Smooth muscle cell (in vitro differentiated cells): ENCODE data around the gene PCGF3. TPM values are rescaled to one million over a fixed set of nuclear protein-coding genes. Genes with fewer than 3 reads are reported as not detected.
A peak's percentile ranks its signal among the peaks of the same experiment; 100 is the strongest.

Source experiments
- DNase-seq: peaks from one replicate; lab custom pipeline; 2025; ENCODE audit not compliant: unreplicated experiment; lab: John Stamatoyannopoulos, UW
- H2AFZ ChIP-seq: fragments of 200-600 bp; sonication (generic); 2 replicates; pipeline ENCODE4 v1.6.0; 2016; ENCODE audit warnings: antibody characterized with exemption, low read depth, mild to moderate bottlenecking
- H3F3A ChIP-seq: fragments of 200-600 bp; sonication (generic); 2 replicates; pipeline ENCODE4 v1.6.0; 2017; ENCODE audit warnings: antibody characterized with exemption, low read depth
- H3K27ac ChIP-seq: fragments of 200-600 bp; sonication (generic); 2 replicates; pipeline ENCODE4 v1.5.1; 2016; ENCODE audit warnings: low read depth, mild to moderate bottlenecking
- H3K27me3 ChIP-seq: fragments of 200-600 bp; sonication (generic); 2 replicates; pipeline ENCODE4 v1.6.1; 2016; ENCODE audit warnings: low read depth, mild to moderate bottlenecking
- H3K36me3 ChIP-seq: fragments of 200-600 bp; sonication (generic); 2 replicates; pipeline ENCODE4 v1.5.1; 2016; ENCODE audit warnings: low read depth
- H3K4me1 ChIP-seq: fragments of 200-600 bp; sonication (generic); 2 replicates; pipeline ENCODE4 v1.5.1; 2016; ENCODE audit warnings: low read depth
- H3K4me2 ChIP-seq: fragments of 200-600 bp; sonication (generic); 2 replicates; pipeline ENCODE4 v1.6.0; 2016; ENCODE audit warnings: mild to moderate bottlenecking
- H3K4me3 ChIP-seq: fragments of 200-600 bp; sonication (generic); 2 replicates; pipeline ENCODE4 v1.5.1; 2016; ENCODE audit warnings: mild to moderate bottlenecking
- H3K79me2 ChIP-seq: fragments of 200-600 bp; sonication (generic); 2 replicates; pipeline ENCODE4 v1.6.0; 2016; ENCODE audit warnings: low read depth, mild to moderate bottlenecking
- H3K9ac ChIP-seq: fragments of 200-600 bp; sonication (generic); 2 replicates; pipeline ENCODE4 v1.6.0; 2016; ENCODE audit warnings: low read depth
- H3K9me3 ChIP-seq: fragments of 200-600 bp; sonication (generic); replicated peaks from 2 replicates; pipeline ENCODE4 v1.5.1; 2016; ENCODE audit warnings: low read depth
- H4K20me1 ChIP-seq: fragments of 200-600 bp; sonication (generic); 2 replicates; pipeline ENCODE4 v1.6.0; 2016; ENCODE audit warnings: low read depth
- CTCF ChIP-seq: fragments of 200-600 bp; sonication (generic); IDR thresholded peaks from 2 replicates; pipeline ENCODE4 v1.5.1; 2017; ENCODE audit warnings: borderline replicate concordance, mild to moderate bottlenecking, antibody characterized with exemption; ENCODE audit not compliant: insufficient read depth, poor library complexity, severe bottlenecking
- WGBS: methylation state at CpG from one replicate; pipeline ENCODE4 v1.1.7; 2016; ENCODE audit warnings: low lambda C conversion rate; 5-methylcytosine and 5-hydroxymethylcytosine counted together
- polyA plus RNA-seq: library from polyadenylated mRNA; unstranded; fragments of >200 nt; fragmentation: Nextera tagmentation; extraction: Ambion mirVana; gene quantifications from 2 replicates; pipeline ENCODE4 v1.2.1, GENCODE V29; 2016
- total RNA-seq: library from RNA; depleted of rRNA; stranded (reverse); fragments of >200 nt; gene quantifications from 2 replicates; pipeline ENCODE4 v1.2.3, GENCODE V29; 2014

The PCGF3 gene
- total and polyA plus RNA-seq, 2 experiments from 2014 or later = 29.6 to 45.4 TPM

- no peak overlapping the region for H3K9ac ChIP-seq
- peak; percentile 12 for DNase-seq
- no peaks in the 10 kb centered on the region for H3K36me3 ChIP-seq
- H2AFZ ChIP-seq = no peak overlapping the region
- H3K79me2 ChIP-seq = no peaks in the 10 kb centered on the region
- WGBS = 85% methylated on average over 26 of the region's 26 CpGs
- peaks cover 7% of the 10 kb centered on the region for H3F3A ChIP-seq
- TF ChIP-seq CTCF = peak; percentile 88
- H3K4me3 ChIP-seq = no peak overlapping the region
- no peaks in the 10 kb centered on the region for H3K9me3 ChIP-seq
- H3K4me2 ChIP-seq = no peak overlapping the region
- peaks cover 55% of the 10 kb centered on the region for H4K20me1 ChIP-seq
- no peaks in the 10 kb centered on the region for H3K4me1 ChIP-seq
- H3K27ac ChIP-seq = no peak overlapping the region
- no peaks in the 10 kb centered on the region for H3K27me3 ChIP-seq
Measured at GRCh38 chr4:742742-743311, 37.2 kb downstream of the PCGF3 start.

- no peak for DNase-seq
- 92% methylated on average over 22 of the region's 22 CpGs for WGBS
- no peak overlapping the region for H3K9ac ChIP-seq
- no peaks in the 10 kb centered on the region for H3K9me3 ChIP-seq
- H3K36me3 ChIP-seq = no peaks in the 10 kb centered on the region
- no peak overlapping the region for H3K4me2 ChIP-seq
- H3F3A ChIP-seq = peaks cover 7% of the 10 kb centered on the region
- H3K79me2 ChIP-seq = no peaks in the 10 kb centered on the region
- H4K20me1 ChIP-seq = peaks cover 63% of the 10 kb centered on the region
- H3K27me3 ChIP-seq = no peaks in the 10 kb centered on the region
- TF ChIP-seq CTCF = no peak
- H3K4me3 ChIP-seq = no peak overlapping the region
- no peaks in the 10 kb centered on the region for H3K4me1 ChIP-seq
- no peak overlapping the region for H2AFZ ChIP-seq
- H3K27ac ChIP-seq = no peak overlapping the region
Measured at GRCh38 chr4:743463-744211, 38.0 kb downstream of the PCGF3 start.

- Histone ChIP-seq H3K27me3 (no peaks in the 10 kb centered on the region), H2AFZ (no peak overlapping the region), H3K4me1 (no peaks in the 10 kb centered on the region), H3K9ac (no peak overlapping the region), H4K20me1 (peaks cover 70% of the 10 kb centered on the region), H3K4me2 (no peak overlapping the region), H3F3A (peaks cover 7% of the 10 kb centered on the region), H3K27ac (no peak overlapping the region), H3K9me3 (no peaks in the 10 kb centered on the region), H3K4me3 (no peak overlapping the region), H3K36me3 (no peaks in the 10 kb centered on the region), H3K79me2 (no peaks in the 10 kb centered on the region)
- 98% methylated on average over 29 of the region's 44 CpGs for WGBS
- no peak for TF ChIP-seq CTCF
- no peak for DNase-seq
Measured at GRCh38 chr4:744212-744841, 38.7 kb downstream of the PCGF3 start.
